SKM-1 treated with dmso at 0.1 percent for 144 hours (cell line): ENCODE results near the gene RIMKLB.
"Not testable (repeated sequence)": the region's sequence is repeated elsewhere in the genome, so short reads cannot be mapped to it uniquely, and the experiment has no call there.

ENCODE experiments used
- DNase-seq: peaks from one replicate; lab custom pipeline; 2025; ENCODE audit not compliant: unreplicated experiment; lab: John Stamatoyannopoulos, UW

The RIMKLB gene

GRCh38 chr12:8689681-8690080 lies 8.1 kb upstream of the RIMKLB start:
- no peak for DNase-seq

- no peak for DNase-seq
Observed at GRCh38 chr12:8692573-8692972, 5.2 kb upstream of the RIMKLB start.

GRCh38 chr12:8695116-8695515 lies 2.7 kb upstream of the RIMKLB start:
- DNase-seq: no peak

GRCh38 chr12:8696442-8697090 lies 1.2 kb upstream of the RIMKLB start:
- DNase-seq: no peak

GRCh38 chr12:8697120-8697475 lies 693 bp upstream of the RIMKLB start:
- DNase-seq: no peak

- DNase-seq: no peak
Observed at GRCh38 chr12:8698132-8698851, 501 bp downstream of the RIMKLB start.

GRCh38 chr12:8698879-8699278 lies 1.1 kb downstream of the RIMKLB start:
- no peak for DNase-seq

GRCh38 chr12:8699714-8700113 lies 1.9 kb downstream of the RIMKLB start:
- no peak for DNase-seq

- DNase-seq: no peak
Observed at GRCh38 chr12:8701046-8701660, 3.4 kb downstream of the RIMKLB start.

- DNase-seq: no peak
Observed at GRCh38 chr12:8702159-8702558, 4.4 kb downstream of the RIMKLB start.

GRCh38 chr12:8709124-8709830 lies 11.5 kb downstream of the RIMKLB start:
- DNase-seq: no peak

- DNase-seq: no peak
Observed at GRCh38 chr12:8712572-8712971, 14.8 kb downstream of the RIMKLB start.

GRCh38 chr12:8722286-8722800 lies 24.6 kb downstream of the RIMKLB start:
- DNase-seq: no peak

GRCh38 chr12:8734873-8735381 lies 37.1 kb downstream of the RIMKLB start:
- DNase-seq: no peak

- DNase-seq: no peak
Observed at GRCh38 chr12:8742501-8742900, 44.7 kb downstream of the RIMKLB start.

- not testable (repeated sequence) for DNase-seq
Observed at GRCh38 chr12:8743121-8743520, 45.3 kb downstream of the RIMKLB start.

- not testable (repeated sequence) for DNase-seq
Observed at GRCh38 chr12:8745631-8746030, 47.8 kb downstream of the RIMKLB start.

GRCh38 chr12:8746046-8746445 lies 48.3 kb downstream of the RIMKLB start:
- no peak for DNase-seq

- not testable (repeated sequence) for DNase-seq
Observed at GRCh38 chr12:8760076-8760475, 62.3 kb downstream of the RIMKLB start.

GRCh38 chr12:8762701-8763100 lies 64.9 kb downstream of the RIMKLB start:
- not testable (repeated sequence) for DNase-seq

- not testable (repeated sequence) for DNase-seq
Observed at GRCh38 chr12:8766121-8766520, 68.3 kb downstream of the RIMKLB start.
